NCI-H1105 treated with DMSO at 0.1 percent for 48 hours (cell line): Measurements from ENCODE around the gene CD55.

ENCODE experiments used
- DNase-seq: peaks from one replicate; lab custom pipeline; 2025; lab: John Stamatoyannopoulos, UW

CD55 gene

DNA sequence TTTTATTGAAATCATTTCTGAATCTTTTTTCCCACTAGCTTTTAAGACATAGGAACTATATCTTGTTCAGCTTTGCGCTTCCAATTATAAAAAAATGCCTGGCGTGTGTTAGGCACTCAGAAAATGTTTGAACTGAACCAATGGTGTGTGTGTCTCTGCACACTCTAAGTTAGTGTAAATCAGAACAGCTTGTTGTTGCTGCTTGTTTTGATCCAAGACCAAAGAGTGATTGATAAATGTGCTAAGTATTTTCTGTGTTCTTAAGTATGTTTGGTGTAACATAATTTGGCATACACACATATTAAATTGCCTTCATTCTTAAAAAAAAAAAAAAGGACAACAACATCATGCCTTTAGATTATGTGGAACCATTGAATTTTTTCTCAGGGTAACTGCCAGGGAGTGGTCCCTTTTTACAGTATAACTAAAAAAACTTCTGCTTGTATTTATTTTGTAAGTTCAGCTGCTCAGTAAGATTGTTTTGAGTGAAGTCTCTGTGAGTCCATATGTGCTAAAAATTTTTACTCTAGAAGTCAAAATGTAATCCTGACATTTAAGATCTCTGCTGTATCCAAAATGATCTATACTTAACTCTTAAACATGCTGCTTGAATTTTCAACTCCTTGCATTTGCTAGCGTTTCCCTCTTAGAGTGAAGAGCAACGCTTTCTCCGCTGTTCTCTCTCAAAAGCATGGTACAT lies 8.7 kb downstream of the CD55 start:
- DNase-seq: no peak

DNA sequence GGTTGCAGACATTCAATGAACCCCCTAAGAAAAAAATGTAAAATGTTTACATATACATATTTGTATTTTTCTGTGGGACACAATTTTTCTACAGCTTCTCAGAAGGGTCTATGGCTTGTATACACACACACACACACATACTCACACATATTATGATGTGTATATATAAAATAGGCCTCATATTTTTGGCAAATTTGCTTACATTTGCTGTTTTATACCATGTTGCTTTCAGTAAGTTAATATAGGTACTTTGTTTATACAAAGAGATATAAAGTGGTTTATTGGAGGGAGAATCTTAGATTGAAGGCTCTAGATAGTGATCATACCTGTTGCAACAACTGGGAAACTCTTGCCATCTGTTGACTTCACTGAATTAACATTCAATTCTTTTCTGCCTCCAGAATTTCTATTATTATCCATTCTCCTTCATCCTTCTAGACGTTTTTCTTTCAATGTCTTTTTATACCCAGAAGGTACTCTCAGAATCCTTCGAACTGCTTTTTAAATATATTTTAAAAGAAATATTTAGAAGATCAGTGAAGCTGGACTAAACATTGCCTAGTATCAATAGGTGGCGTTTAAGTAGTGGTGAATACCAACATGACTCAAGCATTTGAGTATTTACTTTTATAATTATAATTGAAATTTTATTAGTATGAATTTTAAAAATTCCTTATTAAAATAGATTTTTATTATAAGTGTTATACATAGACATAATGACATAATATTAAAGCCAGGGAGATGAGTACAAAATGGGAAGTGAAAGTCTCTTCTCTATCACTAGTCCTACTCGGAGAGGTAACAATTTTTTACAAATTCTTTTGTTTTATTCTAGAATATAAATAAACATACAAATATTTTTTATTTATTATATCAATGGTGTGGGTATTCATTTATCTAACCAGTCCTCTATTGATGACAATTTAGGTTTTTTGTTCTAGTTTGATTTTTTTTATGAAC lies 10.2 kb downstream of the CD55 start:
- DNase-seq: no peak

DNA sequence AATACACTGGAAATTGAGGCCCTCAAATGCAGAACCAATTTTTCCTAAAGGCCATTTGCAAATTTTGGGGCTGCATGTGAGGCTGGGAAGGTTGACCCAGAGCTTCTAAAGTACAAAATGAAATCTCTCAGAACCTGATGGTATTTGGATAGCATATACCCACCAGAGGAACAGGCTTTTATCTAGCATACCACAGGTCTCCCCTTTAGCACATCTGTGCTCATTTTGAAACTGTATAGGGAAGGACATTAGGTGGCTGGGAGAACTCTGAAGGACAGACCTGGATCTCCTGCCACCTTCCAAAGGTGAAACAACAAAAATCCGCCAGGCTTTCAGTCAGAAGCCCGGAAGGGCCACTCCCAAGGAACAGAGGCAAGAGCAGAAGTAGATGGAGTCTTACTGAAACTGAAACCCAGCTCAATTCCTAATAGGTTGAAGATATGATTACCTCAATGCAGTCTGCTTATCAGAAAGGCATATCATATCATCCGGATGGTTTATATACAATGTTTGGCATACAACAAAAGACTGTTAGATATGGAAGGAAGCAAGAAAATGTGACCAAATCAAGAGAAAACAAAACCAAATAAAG lies 11.6 kb downstream of the CD55 start:
- DNase-seq: no peak

DNA sequence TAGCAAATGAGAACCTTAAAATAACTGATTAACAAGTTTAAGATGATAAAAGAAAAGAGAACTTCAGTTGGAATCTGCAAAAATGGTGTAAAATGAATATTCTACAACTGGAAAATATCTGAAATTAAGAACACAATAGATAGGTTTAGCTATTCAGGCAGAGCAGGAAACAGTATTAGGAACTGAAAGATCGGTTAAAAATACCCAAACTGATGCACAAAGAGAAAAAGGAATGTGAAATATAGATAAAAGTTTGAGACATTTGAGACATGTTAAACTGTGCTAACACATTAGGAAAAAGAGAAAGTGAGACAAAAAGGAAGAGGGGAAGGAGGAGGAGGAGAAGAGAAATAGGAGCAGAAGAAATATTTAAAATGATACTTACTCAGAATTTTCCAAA lies 12.1 kb downstream of the CD55 start:
- no peak for DNase-seq

DNA sequence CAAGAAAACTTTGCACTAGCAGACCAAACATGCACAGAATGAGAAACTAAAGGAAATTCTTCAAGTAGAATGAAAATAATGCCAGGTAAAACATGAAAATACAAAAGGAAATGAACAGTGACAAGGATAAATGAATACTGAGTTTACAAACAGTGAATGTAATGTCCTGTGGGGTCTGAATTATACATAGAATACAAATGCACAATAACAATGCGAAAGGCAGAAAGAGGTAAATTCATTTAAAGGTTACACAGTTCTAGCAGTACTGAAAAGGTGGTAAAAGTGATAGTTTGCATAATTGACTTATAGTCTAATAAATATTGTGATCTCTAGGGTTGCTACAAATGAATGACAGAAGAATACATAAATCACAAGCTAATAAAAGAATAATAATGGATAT lies 12.9 kb downstream of the CD55 start:
- DNase-seq: no peak

DNA sequence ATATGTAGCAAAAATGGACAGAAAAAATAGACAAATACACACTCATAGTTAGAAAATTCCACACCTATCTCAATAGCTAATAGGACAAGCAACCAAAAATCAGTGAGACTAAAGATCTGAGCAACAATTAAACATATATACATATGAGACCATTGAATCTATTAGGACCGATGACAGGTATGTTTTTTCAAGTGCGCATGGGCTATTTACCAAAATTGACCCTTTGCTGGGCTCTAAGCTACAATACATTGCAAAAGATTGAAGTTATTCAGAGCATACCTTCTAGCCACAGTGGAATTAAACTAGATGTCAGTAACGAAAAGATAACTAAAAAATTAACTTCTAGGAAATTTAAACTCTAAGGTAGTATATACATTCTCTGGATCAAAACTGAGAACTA lies 13.7 kb downstream of the CD55 start:
- no peak for DNase-seq

DNA sequence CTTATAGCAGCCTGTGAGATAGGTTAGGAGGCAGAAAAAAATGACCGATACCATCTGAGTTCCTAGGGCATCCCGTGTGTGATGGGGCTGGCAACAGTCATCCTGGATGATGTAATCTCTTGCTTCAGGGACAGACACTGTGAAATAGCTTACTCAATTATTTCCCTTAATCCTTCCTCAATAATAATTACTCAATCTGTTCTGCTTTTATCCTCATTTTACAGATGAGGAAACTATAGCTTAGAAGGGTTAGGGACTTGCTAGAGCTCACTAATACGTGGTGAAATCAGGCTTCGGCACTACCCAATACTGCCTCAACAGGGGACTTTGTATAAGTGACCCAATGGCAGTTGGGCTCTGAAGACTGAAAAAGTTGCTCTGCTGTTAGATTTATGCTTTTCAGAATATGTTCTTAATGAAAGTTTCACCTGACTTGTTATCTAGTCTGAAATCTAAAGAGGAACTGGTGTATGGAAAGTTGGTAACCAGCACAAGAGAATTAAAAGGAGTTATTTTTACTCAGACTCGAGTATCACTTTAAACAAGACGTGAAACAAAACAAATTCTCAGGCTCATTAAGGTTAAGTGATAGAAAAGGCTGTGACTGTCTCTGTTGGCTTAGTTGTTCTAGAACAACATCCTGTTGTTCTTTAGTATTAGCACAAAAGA lies 14.4 kb downstream of the CD55 start:
- no peak for DNase-seq

DNA sequence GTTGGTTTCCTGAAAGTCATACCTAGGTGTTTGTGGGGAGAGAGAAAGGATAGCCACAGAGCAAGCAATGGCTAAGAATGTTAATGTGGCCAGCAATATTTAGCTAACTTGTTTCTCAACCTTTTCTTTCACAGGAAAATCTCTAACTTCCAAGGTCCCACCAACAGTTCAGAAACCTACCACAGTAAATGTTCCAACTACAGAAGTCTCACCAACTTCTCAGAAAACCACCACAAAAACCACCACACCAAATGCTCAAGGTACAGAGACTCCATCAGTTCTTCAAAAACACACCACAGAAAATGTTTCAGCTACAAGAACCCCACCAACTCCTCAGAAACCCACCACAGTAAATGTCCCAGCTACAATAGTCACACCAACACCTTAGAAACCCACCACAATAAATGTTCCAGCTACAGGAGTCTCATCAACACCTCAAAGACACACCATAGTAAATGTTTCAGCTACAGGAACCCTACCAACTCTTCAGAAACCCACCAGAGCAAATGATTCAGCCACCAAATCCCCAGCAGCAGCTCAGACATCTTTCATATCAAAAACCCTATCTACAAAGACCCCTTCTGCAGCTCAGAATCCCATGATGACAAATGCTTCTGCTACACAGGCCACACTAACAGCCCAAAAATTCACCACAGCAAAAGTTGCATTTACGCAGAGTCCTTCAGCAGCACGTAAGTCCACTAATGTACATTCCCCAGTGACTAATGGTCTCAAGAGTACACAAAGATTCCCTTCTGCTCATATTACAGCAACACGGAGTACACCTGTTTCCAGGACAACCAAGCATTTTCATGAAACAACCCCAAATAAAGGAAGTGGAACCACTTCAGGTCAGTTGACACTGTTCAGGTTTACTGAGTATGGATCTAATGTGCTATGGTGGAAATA lies 15.3 kb downstream of the CD55 start:
- DNase-seq: peak; percentile 8

DNA sequence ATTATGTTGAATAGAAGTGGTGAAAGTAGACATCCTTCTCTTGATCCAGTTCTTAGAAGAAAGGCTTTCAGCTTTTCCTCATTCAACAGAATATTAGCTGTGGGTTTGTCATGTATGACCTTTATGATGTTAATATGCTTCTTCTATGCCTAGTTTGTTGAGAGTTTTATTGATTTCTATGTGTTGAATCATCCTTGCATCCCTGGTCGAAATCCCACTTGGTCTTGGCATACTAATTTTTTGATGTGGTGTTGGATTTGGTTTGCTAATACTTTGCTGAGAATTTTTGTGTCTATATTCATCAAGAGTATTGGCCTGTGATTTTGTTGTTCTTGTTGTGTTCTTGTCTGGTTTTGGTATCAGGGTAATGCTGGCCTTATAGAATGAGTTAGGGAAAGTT lies 20.9 kb downstream of the CD55 start:
- DNase-seq: no peak

DNA sequence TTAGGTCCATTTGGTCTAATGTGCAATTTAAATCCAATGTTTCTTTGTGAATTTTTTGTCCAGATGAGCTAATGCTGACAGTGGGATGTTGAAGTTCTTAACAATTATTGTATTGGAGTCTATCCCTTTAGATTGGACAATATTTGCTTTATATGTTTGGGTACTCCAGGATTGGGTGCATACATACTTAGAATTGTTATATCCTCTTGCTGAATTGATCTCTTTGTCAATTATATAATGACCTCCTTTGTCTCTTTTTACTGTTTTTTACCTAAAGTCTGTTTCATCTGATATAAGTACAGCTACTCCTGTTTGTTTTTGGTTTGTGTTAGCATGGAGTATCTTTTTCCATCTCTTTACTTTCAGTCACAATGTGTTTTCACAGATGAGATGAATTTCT lies 22.2 kb downstream of the CD55 start:
- no peak for DNase-seq

DNA sequence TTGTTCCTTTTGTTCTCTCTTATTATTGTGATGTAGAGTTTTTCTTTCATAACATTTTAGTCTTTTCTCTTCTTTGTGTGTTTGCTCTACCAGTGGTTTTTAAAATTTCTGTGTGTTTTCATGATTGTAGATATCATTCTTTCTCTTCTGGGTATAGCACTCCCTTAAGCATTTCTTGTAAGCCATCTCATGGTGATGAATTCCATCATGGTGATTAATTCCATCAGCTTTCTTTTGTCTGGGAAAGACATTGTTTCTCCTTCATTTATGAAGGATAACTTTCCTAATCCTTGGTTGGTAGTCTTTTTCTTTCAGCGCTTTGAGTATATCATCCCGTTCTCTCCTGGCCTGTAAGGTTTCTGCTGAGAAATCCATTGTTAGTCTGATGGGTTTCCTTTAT lies 22.7 kb downstream of the CD55 start:
- DNase-seq: no peak

DNA sequence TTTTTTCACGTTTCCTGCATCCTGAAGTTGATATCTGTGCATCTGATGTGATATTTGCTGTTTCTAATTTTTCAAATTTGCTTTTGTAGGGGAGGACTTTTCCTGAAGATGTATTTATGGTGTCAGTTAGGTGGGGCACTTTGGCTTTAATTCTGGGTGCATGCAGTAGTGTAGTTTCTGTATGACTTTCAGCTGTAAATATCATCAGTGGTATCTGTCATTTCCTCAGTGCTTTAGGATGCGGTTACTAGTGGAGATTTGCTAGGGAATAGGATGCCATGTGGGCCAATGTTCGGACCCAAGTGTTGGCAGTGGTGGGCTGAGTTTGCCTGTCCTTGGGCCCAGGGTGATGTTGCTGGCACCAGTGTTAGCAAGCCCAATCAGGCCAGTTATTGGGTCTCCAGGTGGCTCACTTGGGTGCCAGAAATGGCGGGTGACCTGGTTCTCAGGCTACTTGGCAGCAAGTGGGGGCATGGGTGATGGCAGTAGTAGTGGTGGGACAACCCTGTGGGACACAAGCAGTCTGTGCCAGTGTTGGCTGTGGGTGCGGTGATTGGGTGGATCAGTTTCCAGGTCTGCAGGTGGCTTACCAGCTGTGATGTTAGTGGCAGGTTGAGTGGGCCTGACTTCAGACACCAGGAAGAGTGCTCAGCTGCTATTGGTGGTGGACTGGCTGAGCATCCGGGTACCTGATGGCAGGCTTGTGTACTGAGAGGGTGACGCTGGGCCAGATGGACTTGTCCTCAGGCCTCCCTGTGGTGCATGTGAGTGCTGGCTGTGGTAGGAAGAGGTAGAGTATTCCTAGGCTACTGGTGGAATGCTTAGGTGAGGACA lies 24.4 kb downstream of the CD55 start:
- DNase-seq: no peak

DNA sequence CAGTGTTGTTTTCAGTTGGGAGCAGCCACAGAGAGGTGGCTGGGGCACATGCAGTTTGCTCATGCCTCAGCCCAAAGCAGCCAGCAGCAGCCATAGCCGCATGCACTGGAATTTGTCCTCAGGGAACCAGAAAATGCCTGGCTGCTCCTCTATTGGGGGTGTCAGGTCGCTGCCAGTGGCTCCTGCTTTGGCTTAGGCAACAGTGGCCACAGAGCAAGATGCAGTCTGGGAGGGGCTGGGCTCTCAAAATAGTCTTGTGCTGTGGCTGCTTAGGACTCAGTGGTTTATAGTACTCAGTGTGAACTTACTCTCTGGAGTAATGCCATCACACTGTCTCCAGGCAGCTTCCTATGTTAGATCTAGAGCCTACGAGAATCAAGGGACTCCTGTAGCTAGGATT lies 25.0 kb downstream of the CD55 start:
- no peak for DNase-seq

DNA sequence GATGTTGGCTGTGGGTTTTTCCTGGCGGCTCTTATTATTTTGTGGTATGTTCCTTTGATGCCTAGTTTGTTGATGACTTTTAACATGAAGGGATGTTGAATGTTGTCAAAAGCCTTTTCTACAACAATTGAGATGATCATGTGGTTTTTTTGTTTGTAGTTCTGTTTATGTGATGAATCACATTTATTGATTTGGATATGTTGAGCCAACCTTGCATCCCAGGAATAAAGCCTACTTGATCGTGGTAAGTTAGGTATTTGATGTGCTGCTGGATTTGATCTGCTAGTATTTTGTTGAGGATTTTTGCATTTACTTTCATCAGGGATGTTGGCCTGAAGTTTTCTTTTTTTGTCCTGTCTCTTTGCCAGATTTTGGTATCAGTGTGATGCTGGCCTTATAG lies 28.5 kb downstream of the CD55 start:
- no peak for DNase-seq

DNA sequence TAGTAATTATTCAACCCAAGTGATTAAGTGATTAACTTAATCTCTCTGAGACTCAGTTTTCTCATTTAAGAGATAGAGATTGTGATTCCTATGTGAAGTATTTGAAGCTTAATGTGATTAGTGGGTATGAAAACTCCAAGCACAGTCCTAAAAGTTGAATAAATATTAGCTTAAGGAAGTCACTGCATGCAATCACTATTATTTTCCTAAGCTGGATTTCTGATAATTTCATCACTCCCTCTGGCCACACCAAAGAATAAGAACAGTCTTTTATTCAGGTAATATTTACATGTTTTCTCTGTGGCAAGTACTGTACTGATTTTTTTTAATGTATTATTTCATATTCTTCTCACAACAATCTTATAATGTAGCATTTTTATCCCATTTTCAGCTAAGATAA lies 31.1 kb downstream of the CD55 start:
- no peak for DNase-seq

DNA sequence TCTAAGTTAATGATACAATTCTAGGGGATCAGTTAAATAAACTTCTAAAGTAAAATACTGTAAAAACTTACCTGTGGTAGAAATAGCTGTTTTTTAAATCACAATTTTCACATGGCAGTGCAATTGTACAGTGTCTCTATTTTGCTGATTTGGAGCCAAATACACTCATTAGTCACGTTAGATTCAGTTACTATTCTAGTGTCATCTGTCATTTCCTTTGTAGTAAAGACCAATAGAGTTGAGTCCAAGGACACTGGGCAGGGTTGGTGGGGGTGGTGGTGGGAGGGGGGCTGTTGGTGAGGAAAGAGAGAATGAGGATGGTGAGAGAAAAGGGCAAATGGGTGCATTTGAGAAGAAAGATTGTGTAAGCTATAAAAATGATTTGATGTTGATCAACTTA lies 33.6 kb downstream of the CD55 start:
- no peak for DNase-seq

DNA sequence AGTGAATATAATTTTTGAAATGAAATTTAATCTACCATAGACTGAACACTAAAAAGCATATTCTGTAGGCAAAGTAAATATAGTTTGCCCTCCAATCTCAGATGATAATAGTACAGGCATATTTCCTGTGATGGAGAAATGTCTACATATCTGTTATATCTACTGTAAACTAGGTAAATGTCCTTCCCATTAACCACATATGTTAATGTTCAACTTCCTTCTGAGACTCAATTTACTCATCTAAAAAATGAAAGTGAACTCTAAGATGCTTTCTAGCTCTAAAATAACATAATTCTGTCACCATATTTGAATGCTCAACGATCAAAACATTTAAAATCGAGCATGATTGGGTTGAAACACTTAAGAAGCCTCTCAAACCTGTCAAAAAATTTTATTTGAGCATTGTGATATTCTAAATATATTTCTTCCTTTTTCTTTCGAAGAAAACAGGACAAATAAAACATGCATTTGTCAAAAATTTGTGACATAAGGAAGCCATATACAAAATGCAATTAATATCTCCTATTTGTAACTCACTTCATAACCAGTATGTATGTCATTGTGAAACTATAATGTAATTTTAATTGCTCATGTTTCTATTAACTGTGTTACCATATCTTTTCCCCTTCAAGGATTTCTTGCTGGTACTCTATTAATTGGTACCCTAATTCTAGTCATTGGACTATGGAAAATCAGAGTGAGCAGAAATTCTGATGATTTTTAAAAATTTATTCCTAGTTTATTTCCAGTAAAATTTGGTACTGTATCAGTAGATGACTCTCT lies 34.2 kb downstream of the CD55 start:
- DNase-seq: no peak

DNA sequence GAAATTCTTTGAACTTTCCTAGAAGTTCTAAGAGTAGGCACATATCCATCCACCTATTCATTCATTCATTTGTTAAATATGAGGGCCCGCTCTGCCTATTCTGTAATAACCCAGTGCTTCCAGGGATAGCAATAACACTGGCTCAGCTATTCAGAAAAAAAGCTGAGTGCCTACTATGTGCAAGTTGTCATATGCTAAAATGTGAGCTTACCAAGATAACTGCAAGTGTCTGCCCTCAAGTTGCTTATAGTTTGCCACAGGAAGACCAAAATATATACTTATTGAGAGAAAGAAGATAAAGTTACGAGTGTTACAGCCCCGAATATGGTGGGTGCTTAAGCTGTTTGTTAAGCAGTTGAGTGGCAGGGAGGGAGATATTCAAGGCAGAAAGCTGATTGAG lies 39.6 kb downstream of the CD55 start:
- no peak for DNase-seq

DNA sequence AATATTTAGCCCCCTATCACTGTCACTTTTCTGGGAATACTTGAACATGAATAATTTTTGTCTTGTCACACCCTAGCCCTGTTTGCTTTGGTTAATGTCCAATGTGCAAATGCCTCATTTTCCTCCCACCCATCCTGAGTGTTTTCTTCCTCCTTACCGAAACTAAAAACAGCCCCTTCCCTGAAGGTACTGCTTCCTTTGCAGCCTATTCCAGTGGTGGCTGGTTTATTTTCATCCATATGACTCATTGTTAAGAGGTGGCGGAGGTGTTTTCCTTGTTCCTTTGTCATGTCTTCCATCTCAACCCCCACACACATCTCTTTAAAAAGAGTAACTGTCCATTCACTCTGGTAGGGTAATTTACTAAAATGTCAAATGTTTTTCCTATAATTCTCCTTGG lies 40.4 kb downstream of the CD55 start:
- no peak for DNase-seq
